Measurements from ENCODE around the gene FXYD4. TPM values are rescaled to one million over a fixed set of nuclear protein-coding genes. Genes with fewer than 3 reads are reported as not detected.

Gene FXYD4
- total RNA-seq, 4 donors from 2014 or later: not detected

DNA sequence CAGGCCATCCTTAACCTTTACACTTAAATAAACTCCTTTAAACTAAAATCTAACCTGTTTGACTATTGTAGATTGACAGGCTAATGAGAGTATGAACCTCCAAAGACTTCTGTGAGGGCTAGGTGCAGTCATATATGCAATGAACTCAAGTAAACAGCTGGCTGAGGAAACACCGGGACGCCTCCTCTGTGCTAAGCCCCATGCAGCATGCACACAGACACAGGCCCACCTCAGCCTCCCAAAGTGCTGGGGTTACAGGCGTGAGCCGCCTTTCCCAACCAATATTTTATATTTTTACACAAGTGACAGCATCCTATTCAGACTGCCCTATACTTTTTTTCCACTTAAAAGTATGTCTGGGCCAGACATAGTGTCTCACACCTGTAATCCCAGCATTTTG is 1.5 kb upstream of the FXYD4 start:
- H3K4me3 ChIP-seq: no peak overlapping the region
- DNase-seq: no peak
- no peak overlapping the region for H3K27ac ChIP-seq
- intact Hi-C loops (cut with DNase I): no loop called here
- 86 to 87% methylated on average over 4 of the region's 4 CpGs for WGBS, 2 donors
- H3K4me1 ChIP-seq: no peaks in the 10 kb centered on the region
- H3K9me3 ChIP-seq: no peaks in the 10 kb centered on the region
- H3K27me3 ChIP-seq: no peaks in the 10 kb centered on the region
- H3K36me3 ChIP-seq: no peaks in the 10 kb centered on the region
- TF ChIP-seq, protein P1, sequence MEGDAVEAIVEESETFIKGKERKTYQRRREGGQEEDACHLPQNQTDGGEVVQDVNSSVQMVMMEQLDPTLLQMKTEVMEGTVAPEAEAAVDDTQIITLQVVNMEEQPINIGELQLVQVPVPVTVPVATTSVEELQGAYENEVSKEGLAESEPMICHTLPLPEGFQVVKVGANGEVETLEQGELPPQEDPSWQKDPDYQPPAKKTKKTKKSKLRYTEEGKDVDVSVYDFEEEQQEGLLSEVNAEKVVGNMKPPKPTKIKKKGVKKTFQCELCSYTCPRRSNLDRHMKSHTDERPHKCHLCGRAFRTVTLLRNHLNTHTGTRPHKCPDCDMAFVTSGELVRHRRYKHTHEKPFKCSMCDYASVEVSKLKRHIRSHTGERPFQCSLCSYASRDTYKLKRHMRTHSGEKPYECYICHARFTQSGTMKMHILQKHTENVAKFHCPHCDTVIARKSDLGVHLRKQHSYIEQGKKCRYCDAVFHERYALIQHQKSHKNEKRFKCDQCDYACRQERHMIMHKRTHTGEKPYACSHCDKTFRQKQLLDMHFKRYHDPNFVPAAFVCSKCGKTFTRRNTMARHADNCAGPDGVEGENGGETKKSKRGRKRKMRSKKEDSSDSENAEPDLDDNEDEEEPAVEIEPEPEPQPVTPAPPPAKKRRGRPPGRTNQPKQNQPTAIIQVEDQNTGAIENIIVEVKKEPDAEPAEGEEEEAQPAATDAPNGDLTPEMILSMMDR (IDR thresholded peaks at IDR 0.05): no peak
- TF ChIP-seq POLR2A (IDR thresholded peaks at IDR 0.05): no peak

DNA sequence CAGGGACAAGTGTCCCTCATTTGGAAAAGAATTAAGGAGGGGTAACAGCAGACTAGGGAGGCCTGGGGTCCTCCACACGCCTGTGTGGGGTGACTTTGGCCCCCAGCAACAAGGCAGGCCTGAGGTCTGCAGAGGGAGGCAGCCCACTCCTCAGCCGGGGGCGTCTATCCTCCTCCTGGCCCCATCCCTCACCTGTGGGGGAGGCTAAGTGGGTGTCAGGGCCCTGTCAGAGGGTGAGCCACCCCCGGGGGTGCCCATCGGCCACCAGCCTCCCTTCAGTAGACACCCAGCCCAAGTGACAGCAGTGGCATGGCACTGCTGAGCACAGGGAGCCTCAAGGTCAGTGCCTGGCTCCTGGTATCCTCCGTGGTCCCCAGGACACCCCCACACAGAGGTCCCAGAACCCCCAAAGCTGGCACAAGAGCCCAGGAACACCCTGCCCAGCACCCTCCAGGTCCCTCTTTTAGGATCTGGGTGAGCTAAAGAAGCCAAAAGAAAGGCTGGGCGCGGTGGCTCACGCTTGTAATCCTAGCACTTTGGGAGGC is 693 bp upstream of the FXYD4 start:
- 80% methylated on average over 6 of the region's 9 CpGs; no CpG with 5 or more reads in 1 of the 2 donors for WGBS, 2 donors
- H3K4me1 ChIP-seq: no peaks in the 10 kb centered on the region
- no peaks in the 10 kb centered on the region for H3K9me3 ChIP-seq
- no peaks in the 10 kb centered on the region for H3K36me3 ChIP-seq
- H3K27me3 ChIP-seq: no peaks in the 10 kb centered on the region
- DNase-seq: no peak
- intact Hi-C loops (cut with DNase I): no loop called here
- no peak overlapping the region for H3K4me3 ChIP-seq
- TF ChIP-seq POLR2A (IDR thresholded peaks at IDR 0.05): no peak
- TF ChIP-seq, protein P1 (IDR thresholded peaks at IDR 0.05): no peak
- H3K27ac ChIP-seq: no peak overlapping the region

GRCh38 chr10:43372765-43373361 is 1.4 kb downstream of the FXYD4 start:
- Histone ChIP-seq H3K9me3 (no peaks in the 10 kb centered on the region), H3K4me1 (no peaks in the 10 kb centered on the region), H3K36me3 (no peaks in the 10 kb centered on the region), H3K27me3 (no peaks in the 10 kb centered on the region), H3K27ac (no peak overlapping the region), H3K4me3 (no peak overlapping the region)
- intact Hi-C loops (cut with DNase I): no loop called here
- DNase-seq: no peak
- 100% methylated on average over 1 of the region's 1 CpG; no CpG with 5 or more reads in 1 of the 2 donors for WGBS, 2 donors
- TF ChIP-seq, protein P1 (IDR thresholded peaks at IDR 0.05): no peak
- TF ChIP-seq POLR2A (IDR thresholded peaks at IDR 0.05): no peak

DNA sequence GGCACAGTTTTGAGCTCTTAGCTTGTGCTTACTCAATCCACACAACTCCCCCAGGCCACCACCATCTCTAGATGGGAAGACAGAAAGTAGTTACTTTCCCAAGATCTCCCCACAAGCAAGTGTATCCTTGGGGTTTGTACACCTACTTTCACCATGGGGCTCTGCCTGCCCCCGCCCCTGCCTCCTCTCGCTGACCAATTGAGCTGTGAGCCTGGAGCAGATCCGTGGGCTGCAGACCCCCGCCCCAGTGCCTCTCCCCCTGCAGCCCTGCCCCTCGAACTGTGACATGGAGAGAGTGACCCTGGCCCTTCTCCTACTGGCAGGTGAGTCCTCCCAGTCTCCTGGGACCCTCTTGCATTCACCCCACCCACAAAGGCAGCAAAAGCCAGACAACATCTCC is 2.0 kb downstream of the FXYD4 start:
- Histone ChIP-seq H3K4me1 (no peaks in the 10 kb centered on the region), H3K36me3 (no peaks in the 10 kb centered on the region), H3K27ac (no peak overlapping the region), H3K4me3 (no peak overlapping the region), H3K9me3 (no peaks in the 10 kb centered on the region), H3K27me3 (no peaks in the 10 kb centered on the region)
- DNase-seq: no peak
- no peak for TF ChIP-seq POLR2A (IDR thresholded peaks at IDR 0.05)
- TF ChIP-seq, protein P1 (IDR thresholded peaks at IDR 0.05): no peak
- WGBS, 2 donors: 60% methylated on average over 1 of the region's 5 CpGs; no CpG with 5 or more reads in 1 of the 2 donors
- intact Hi-C loops (cut with DNase I): no loop called here

- Histone ChIP-seq H3K4me3 (no peak overlapping the region), H3K36me3 (no peaks in the 10 kb centered on the region), H3K27me3 (no peaks in the 10 kb centered on the region), H3K9me3 (no peaks in the 10 kb centered on the region), H3K4me1 (no peaks in the 10 kb centered on the region), H3K27ac (no peak overlapping the region)
- 80 to 83% methylated on average over 2 to 3 of the region's 3 CpGs for WGBS, 2 donors
- intact Hi-C loops (cut with DNase I): no loop called here
- TF ChIP-seq, protein P1 (IDR thresholded peaks at IDR 0.05): no peak
- TF ChIP-seq POLR2A (IDR thresholded peaks at IDR 0.05): no peak
- DNase-seq: no peak
Observed at GRCh38 chr10:43374194-43374593, 2.8 kb downstream of the FXYD4 start.
